Activated naive CD4-positive, alpha-beta T cell treated with anti-CD3 and anti-CD28 coated beads, Interleukin-2, amount 10 ng/mL, durations not matched to agents 7 days and 5 days (primary cell): ENCODE measurements around the gene SCFD2.
"Not testable (repeated sequence)": the region's sequence is repeated elsewhere in the genome, so short reads cannot be mapped to it uniquely, and the experiment has no call there.

Experiments
- CTCF ChIA-PET: fragments of 350-600 bp; sonication (Branson Sonifier 250); formaldehyde crosslinking; loops from one replicate; lab custom pipeline; 2021; ENCODE audit warnings: antibody characterized with exemption; lab: Charles Lee
- DNase-seq: peaks from one replicate; pipeline ENCODE4 v3.0.0-alpha.2; 2020
- H3K27ac Mint-ChIP-seq: one replicate; pipeline ENCODE4 v1.8.0; 2021; ENCODE audit warnings: mild to moderate bottlenecking, moderate library complexity, mixed read lengths
- H3K27me3 Mint-ChIP-seq: one replicate; pipeline ENCODE4 v1.8.0; 2021; ENCODE audit warnings: mild to moderate bottlenecking, mixed read lengths
- H3K36me3 Mint-ChIP-seq: one replicate; pipeline ENCODE4 v1.8.0; 2021; ENCODE audit warnings: mixed read lengths
- H3K4me1 Mint-ChIP-seq: one replicate; pipeline ENCODE4 v1.8.0; 2021; ENCODE audit warnings: mixed read lengths
- H3K4me3 Mint-ChIP-seq: one replicate; pipeline ENCODE4 v1.8.0; 2021; ENCODE audit warnings: mild to moderate bottlenecking, moderate library complexity, mixed read lengths
- H3K9me3 Mint-ChIP-seq: one replicate; pipeline ENCODE4 v1.8.0; 2021; ENCODE audit warnings: mixed read lengths

SCFD2 gene

GRCh38 chr4:53147197-53147596 is 218.7 kb downstream of the SCFD2 start:
- peaks cover 10% of the 10 kb centered on the region for H3K36me3 Mint-ChIP-seq

GRCh38 chr4:53141308-53141707 is 224.6 kb downstream of the SCFD2 start:
- DNase-seq, result no peak
- Mint-ChIP-seq H3K27me3 (no peaks in the 10 kb centered on the region), H3K4me1 (peaks cover 9% of the 10 kb centered on the region), H3K36me3 (peaks cover 22% of the 10 kb centered on the region), H3K4me3 (no peak overlapping the region), H3K27ac (no peak overlapping the region), H3K9me3 (no peaks in the 10 kb centered on the region)
- CTCF ChIA-PET, result no interaction called here

More at GRCh38 chr4:53147197-53147596, 218.7 kb downstream of the SCFD2 start:
- Mint-ChIP-seq H3K27me3 (no peaks in the 10 kb centered on the region), H3K4me1 (peaks cover 3% of the 10 kb centered on the region), H3K27ac (no peak overlapping the region), H3K4me3 (no peak overlapping the region), H3K9me3 (no peaks in the 10 kb centered on the region)
- DNase-seq, result no peak
- CTCF ChIA-PET, result no interaction called here

GRCh38 chr4:53139256-53139655 is 226.6 kb downstream of the SCFD2 start:
- CTCF ChIA-PET, H3K4me3 Mint-ChIP-seq, H3K27ac Mint-ChIP-seq, DNase-seq, H3K27me3 Mint-ChIP-seq, H3K4me1 Mint-ChIP-seq, H3K9me3 Mint-ChIP-seq: not testable (repeated sequence)
- H3K36me3 Mint-ChIP-seq, result peaks cover 15% of the 10 kb centered on the region

- Mint-ChIP-seq H3K4me1 (peaks cover 9% of the 10 kb centered on the region), H3K27ac (no peak overlapping the region), H3K9me3 (no peaks in the 10 kb centered on the region), H3K36me3 (peaks cover 17% of the 10 kb centered on the region), H3K27me3 (no peaks in the 10 kb centered on the region), H3K4me3 (no peak overlapping the region)
- CTCF ChIA-PET, result no interaction called here
- DNase-seq, result no peak
Measured at GRCh38 chr4:53137468-53137867, 228.4 kb downstream of the SCFD2 start.

- Mint-ChIP-seq H3K4me1 (peaks cover 6% of the 10 kb centered on the region), H3K27me3 (no peaks in the 10 kb centered on the region)
- CTCF ChIA-PET, result no interaction called here
Measured at GRCh38 chr4:53136954-53137353, 228.9 kb downstream of the SCFD2 start.

GRCh38 chr4:53132132-53132891 is 233.5 kb downstream of the SCFD2 start:
- Mint-ChIP-seq H3K27ac (no peak overlapping the region), H3K4me3 (no peak overlapping the region), H3K27me3 (no peaks in the 10 kb centered on the region), H3K4me1 (no peaks in the 10 kb centered on the region), H3K9me3 (no peaks in the 10 kb centered on the region), H3K36me3 (peaks cover 10% of the 10 kb centered on the region)
- CTCF ChIA-PET, result interaction anchor here (1.1 to 1.4 kb wide), 2 partner anchors 27 to 118 kb away, joined by 3 read pairs; no protein-coding TSS in a partner anchor
- no peak for DNase-seq

More at GRCh38 chr4:53136954-53137353, 228.9 kb downstream of the SCFD2 start:
- no peak for DNase-seq
- Mint-ChIP-seq H3K27ac (no peak overlapping the region), H3K4me3 (no peak overlapping the region), H3K36me3 (peaks cover 17% of the 10 kb centered on the region), H3K9me3 (no peaks in the 10 kb centered on the region)

GRCh38 chr4:53131562-53131925 is 234.3 kb downstream of the SCFD2 start:
- Mint-ChIP-seq H3K36me3 (peaks cover 8% of the 10 kb centered on the region), H3K9me3 (no peaks in the 10 kb centered on the region), H3K27ac (no peak overlapping the region), H3K27me3 (no peaks in the 10 kb centered on the region), H3K4me1 (no peaks in the 10 kb centered on the region), H3K4me3 (no peak overlapping the region)
- no peak for DNase-seq
- CTCF ChIA-PET, result interaction anchor here (1.1 to 1.4 kb wide), 2 partner anchors 27 to 117 kb away, joined by 3 read pairs; no protein-coding TSS in a partner anchor

- H3K9me3 Mint-ChIP-seq, result no peaks in the 10 kb centered on the region
- CTCF ChIA-PET, result interaction anchor here (1.1 to 1.4 kb wide), 2 partner anchors 28 to 116 kb away, joined by 3 read pairs; no protein-coding TSS in a partner anchor
- no peak for DNase-seq
- no peaks in the 10 kb centered on the region for H3K4me1 Mint-ChIP-seq
- H3K4me3 Mint-ChIP-seq, result no peak overlapping the region
- H3K27ac Mint-ChIP-seq, result no peak overlapping the region
- peaks cover 9% of the 10 kb centered on the region for H3K36me3 Mint-ChIP-seq
- H3K27me3 Mint-ChIP-seq, result no peaks in the 10 kb centered on the region
Measured at GRCh38 chr4:53130896-53131561, 234.8 kb downstream of the SCFD2 start.

- Mint-ChIP-seq H3K4me3 (no peak overlapping the region), H3K4me1 (no peaks in the 10 kb centered on the region), H3K9me3 (no peaks in the 10 kb centered on the region), H3K27me3 (no peaks in the 10 kb centered on the region), H3K27ac (no peak overlapping the region), H3K36me3 (peaks cover 7% of the 10 kb centered on the region)
- CTCF ChIA-PET, result no interaction called here
- no peak for DNase-seq
Measured at GRCh38 chr4:53128706-53129357, 237.0 kb downstream of the SCFD2 start.

GRCh38 chr4:53128231-53128630 is 237.6 kb downstream of the SCFD2 start:
- CTCF ChIA-PET, result no interaction called here
- H3K4me3 Mint-ChIP-seq, result no peak overlapping the region
- no peaks in the 10 kb centered on the region for H3K27me3 Mint-ChIP-seq
- no peaks in the 10 kb centered on the region for H3K4me1 Mint-ChIP-seq
- no peaks in the 10 kb centered on the region for H3K9me3 Mint-ChIP-seq
- no peak overlapping the region for H3K27ac Mint-ChIP-seq
- DNase-seq, result no peak
- H3K36me3 Mint-ChIP-seq, result peaks cover 5% of the 10 kb centered on the region

GRCh38 chr4:53127365-53127764 is 238.5 kb downstream of the SCFD2 start:
- H3K4me1 Mint-ChIP-seq, result no peaks in the 10 kb centered on the region
- no peaks in the 10 kb centered on the region for H3K9me3 Mint-ChIP-seq
- H3K36me3 Mint-ChIP-seq, result peaks cover 5% of the 10 kb centered on the region
- CTCF ChIA-PET, result no interaction called here
- DNase-seq, result no peak
- H3K27ac Mint-ChIP-seq, result no peak overlapping the region
- no peak overlapping the region for H3K4me3 Mint-ChIP-seq
- H3K27me3 Mint-ChIP-seq, result no peaks in the 10 kb centered on the region

- Mint-ChIP-seq H3K27ac (no peak overlapping the region), H3K4me1 (no peaks in the 10 kb centered on the region), H3K9me3 (no peaks in the 10 kb centered on the region), H3K4me3 (no peak overlapping the region), H3K36me3 (peaks cover 2% of the 10 kb centered on the region), H3K27me3 (no peaks in the 10 kb centered on the region)
- CTCF ChIA-PET, result no interaction called here
- no peak for DNase-seq
Measured at GRCh38 chr4:53126099-53126498, 239.8 kb downstream of the SCFD2 start.

- Mint-ChIP-seq H3K4me1 (no peaks in the 10 kb centered on the region), H3K9me3 (no peaks in the 10 kb centered on the region), H3K36me3 (peaks cover 2% of the 10 kb centered on the region), H3K27ac (no peak overlapping the region), H3K27me3 (no peaks in the 10 kb centered on the region), H3K4me3 (no peak overlapping the region)
- CTCF ChIA-PET, result no interaction called here
- DNase-seq, result no peak
Measured at GRCh38 chr4:53123819-53124218, 242.0 kb downstream of the SCFD2 start.

- no peak for DNase-seq
- H3K9me3 Mint-ChIP-seq, result no peaks in the 10 kb centered on the region
- H3K4me1 Mint-ChIP-seq, result no peaks in the 10 kb centered on the region
- no peak overlapping the region for H3K4me3 Mint-ChIP-seq
- H3K27me3 Mint-ChIP-seq, result no peaks in the 10 kb centered on the region
- H3K27ac Mint-ChIP-seq, result no peak overlapping the region
- CTCF ChIA-PET, result no interaction called here
- peaks cover 5% of the 10 kb centered on the region for H3K36me3 Mint-ChIP-seq
Measured at GRCh38 chr4:53123171-53123570, 242.7 kb downstream of the SCFD2 start.
